Measurements from ENCODE around the gene RGS3.

Gene RGS3

DNA sequence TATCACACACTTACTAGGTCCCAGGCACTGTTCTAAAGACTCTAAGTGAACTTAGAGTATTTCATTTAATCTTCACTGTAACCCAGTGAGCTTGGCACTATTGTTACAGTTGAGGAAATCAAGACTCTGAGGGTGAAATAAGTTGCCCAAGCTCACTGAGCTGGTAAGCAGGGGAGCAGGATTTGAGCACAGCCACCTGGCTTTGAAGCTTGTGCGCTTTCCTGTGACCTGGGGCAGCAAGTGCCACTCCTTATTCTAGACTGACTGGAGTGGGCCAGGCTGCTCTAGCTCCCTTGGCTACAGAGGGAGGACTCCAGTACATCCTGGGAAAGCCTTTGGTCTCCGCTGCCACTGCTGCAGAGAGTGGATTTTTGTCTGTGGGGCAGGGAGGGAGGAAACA is 50.0 kb downstream of the RGS3 start:
- no peak for DNase-seq

DNA sequence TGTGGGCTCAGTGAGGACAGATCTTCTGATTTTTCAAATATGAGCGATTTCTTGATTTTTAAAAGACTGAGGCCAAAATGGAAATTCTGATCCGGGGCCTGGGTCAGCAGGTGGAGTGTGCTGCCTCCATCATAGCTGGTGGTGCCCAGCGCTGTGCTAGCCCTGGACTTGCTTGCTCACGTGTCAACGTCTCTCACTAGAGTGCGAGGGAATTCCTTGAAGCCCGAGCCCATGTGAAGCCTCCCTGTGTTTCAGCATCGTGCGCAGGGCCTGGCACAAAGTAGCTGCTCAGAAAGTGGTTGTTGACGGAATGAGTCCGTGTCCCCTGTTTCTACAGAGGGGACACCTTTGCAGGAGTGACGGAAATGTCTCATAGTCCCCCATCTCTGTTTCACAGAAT is 50.5 kb downstream of the RGS3 start:
- DNase-seq: no peak

GRCh38 chr9:113514748-113515147 is 51.2 kb downstream of the RGS3 start:
- no peak for DNase-seq

GRCh38 chr9:113515862-113516261 is 52.3 kb downstream of the RGS3 start:
- DNase-seq: no peak

- peak; percentile 38 for DNase-seq
Measured at GRCh38 chr9:113516840-113517577, 53.5 kb downstream of the RGS3 start.

GRCh38 chr9:113519426-113520108 is 56.0 kb downstream of the RGS3 start:
- DNase-seq: peak; percentile 25

DNA sequence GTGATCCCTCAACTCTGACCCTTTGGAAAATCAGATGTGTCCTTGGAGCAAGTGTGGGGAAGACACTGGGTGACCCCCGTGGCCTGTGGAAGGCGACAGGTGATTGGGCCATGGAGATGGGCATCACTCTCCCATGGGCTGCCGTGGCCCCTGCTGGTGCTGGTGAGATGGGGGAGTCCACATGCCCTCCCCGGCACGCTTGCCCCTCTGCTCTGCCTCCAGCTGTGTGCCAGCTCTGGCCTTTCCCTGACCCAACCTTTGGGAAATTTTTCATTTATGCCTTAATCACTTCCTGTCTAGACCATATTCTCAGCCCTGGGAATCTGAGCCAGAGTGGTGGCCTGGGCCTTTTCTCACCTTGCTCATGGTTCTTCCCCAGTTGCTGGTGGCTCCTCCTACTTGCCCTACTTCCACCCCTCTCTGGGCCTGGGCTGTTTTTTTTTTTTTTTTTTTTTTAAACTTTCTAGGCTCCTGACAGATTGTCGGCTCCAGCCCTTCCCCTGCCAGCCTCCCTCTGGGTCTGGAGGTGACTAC is 56.6 kb downstream of the RGS3 start:
- peak; percentile 13 for DNase-seq

- no peak for DNase-seq
Measured at GRCh38 chr9:113521693-113522255, 58.2 kb downstream of the RGS3 start.

GRCh38 chr9:113522419-113522818 is 58.9 kb downstream of the RGS3 start:
- no peak for DNase-seq

DNA sequence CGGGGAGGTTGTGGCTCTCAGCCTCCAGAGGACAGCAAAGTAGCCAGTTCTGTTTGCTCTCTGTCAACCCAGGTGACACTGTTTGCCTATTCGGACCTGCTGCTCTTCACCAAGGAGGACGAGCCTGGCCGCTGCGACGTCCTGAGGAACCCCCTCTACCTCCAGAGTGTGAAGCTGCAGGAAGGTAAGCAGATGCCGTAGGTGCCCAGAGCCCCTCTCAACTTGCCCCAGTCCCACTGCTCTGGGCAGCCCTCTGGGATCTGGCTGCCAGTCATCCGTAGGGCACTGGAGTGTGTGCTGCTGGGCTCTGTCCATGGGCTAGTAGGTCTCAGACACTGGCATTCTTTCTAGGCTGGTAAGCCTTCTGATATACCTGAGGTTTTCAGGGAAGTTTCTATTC is 59.3 kb downstream of the RGS3 start:
- no peak for DNase-seq

- no peak for DNase-seq
Measured at GRCh38 chr9:113523421-113524141, 60.1 kb downstream of the RGS3 start.

DNA sequence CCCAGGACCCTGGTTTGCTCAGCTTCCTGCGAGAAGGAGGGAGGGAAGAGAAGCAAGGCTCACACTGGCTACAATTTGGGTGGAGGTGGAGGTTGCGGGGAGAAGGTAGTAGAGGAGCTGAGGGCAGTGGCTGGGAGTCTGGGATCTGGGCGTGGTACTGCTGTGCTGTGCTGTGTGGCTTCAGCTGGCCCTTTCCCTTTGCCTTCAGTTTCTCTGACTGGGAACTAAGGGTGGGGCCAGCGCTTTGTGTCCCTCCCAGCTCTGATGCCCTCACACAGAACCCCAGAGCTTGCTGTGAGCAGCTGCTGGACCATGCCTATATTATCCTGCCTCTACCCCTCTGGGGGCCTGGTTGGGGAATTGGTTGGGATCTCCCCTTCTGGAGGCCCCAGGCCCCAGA is 60.9 kb downstream of the RGS3 start:
- DNase-seq: no peak

DNA sequence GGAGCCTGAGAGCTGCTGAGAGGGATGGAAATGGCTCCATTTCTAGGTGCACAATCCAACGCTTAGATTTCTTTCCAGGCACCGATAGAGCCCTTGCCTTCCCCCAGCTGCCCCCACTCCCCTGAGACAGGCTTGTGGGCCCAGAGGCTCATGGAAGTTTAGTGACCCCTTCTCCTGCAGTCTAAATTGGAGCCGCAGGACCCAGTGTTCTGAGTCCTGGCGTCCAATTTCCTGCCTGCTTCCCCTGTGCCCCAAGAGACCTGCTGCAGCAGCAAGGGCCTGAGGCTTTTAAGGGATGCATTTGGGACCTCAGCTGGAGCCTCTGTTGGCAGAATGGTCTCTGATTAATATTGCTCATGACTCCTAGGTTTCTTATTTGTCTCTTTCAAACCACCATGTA is 61.7 kb downstream of the RGS3 start:
- DNase-seq: no peak

DNA sequence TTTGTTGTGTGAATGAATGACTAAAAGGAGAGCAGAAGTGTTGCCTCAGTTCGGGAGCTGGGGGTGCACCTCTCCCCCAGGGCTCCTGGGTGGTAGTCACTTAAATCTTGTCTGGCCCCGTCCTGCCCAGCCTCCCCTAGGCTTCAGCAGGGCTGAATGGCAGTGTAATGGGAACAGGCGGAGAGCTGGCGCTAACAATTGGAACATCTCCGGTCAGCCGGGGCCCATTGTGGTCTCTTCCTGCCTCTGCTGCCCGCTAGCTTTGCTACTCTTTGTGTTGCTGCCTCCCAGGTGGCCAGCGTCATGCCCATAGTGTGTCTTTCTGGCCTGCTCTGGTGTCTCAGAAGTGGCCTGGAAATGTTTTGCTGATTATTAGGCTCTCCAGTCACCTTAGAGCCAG is 62.3 kb downstream of the RGS3 start:
- DNase-seq: no peak

DNA sequence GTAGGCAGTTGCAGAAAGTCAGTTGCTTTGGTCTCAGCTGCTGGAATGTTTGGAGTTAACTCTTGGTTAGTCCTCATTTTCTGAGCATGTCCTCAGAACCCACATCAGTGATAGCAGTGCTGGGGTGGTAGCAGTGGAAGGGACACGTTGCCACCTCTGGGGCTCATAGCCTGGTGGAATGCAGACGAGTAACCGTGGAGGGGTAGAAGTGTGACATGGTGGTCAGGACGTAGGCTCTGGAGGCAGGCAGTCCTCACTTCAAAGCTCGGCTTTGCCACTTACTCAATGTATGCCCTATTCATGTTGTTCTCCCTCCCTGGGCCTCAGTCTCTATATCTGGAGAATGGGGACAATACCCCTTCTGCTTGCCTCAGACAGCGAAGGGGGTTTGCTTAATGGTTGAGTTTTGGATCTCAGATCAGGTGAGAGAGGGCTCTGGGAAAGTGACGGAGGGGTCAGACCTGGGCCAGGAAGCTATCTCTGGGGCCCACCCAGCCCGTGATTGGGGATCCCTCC is 62.8 kb downstream of the RGS3 start:
- DNase-seq: no peak

DNA sequence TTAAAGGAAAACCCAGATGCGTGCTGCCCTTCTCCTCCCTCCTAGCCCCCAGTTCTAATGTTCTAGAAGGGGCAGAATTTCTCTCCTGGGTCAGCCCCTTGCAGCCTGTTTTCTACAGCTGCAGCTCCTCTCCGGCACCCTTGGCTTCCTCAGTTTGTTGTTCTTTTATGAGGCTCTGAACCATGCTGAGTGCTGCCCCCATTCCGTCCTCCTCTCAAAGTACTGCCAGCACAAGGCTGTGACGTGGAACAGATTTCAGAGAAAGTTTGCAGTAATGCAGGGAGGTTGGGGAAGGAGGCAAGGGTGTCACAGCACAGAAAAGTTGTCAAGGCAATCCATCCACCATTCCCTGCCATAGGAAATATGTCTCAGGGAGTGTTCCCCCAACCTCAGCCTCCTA is 63.3 kb downstream of the RGS3 start:
- no peak for DNase-seq

GRCh38 chr9:113528088-113528487 is 64.6 kb downstream of the RGS3 start:
- DNase-seq: no peak

GRCh38 chr9:113528811-113529210 is 65.3 kb downstream of the RGS3 start:
- no peak for DNase-seq

GRCh38 chr9:113529336-113530009 is 65.9 kb downstream of the RGS3 start:
- no peak for DNase-seq

GRCh38 chr9:113530022-113530635 is 66.6 kb downstream of the RGS3 start:
- DNase-seq: no peak

DNA sequence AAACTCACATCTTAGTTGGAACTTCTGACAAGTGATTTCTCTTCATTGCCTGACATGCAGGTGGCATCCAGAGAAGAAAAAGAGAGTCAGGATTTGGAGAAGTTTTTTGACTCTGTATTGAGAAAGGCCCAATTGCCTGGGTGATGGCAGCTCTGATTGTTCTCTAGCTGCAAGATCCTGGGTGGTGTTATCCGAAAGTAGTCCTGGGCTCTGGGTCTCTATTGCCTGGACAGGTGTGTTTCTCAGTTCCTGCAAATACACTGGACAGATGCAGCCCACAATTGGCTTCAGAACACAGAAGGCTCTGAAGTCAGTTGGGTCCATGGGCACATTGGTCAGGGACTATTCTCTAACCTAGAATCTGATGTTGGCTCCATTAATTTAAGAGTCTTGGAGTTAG is 67.4 kb downstream of the RGS3 start:
- DNase-seq: no peak
